Pulmonary artery endothelial cell (primary cell): ENCODE data around the gene FTH1. TPM values are rescaled to one million over a fixed set of nuclear protein-coding genes. Genes with fewer than 3 reads are reported as not detected.
A peak's percentile ranks its signal among the peaks of the same experiment; 100 is the strongest.
"Not testable (repeated sequence)": the region's sequence is repeated elsewhere in the genome, so short reads cannot be mapped to it uniquely, and the experiment has no call there.

Experiments used
- DNase-seq: peaks from one replicate; pipeline ENCODE4 v3.0.0-alpha.2; 2011; ENCODE audit warnings: low read depth, low spot score
- total RNA-seq: library from RNA; depleted of rRNA; stranded (reverse); fragments of >200 nt; gene quantifications from 2 replicates; pipeline ENCODE4 v1.2.3, GENCODE V29; 2014

FTH1 gene
- total RNA-seq: 491 and 772 TPM in 2 replicates

DNA sequence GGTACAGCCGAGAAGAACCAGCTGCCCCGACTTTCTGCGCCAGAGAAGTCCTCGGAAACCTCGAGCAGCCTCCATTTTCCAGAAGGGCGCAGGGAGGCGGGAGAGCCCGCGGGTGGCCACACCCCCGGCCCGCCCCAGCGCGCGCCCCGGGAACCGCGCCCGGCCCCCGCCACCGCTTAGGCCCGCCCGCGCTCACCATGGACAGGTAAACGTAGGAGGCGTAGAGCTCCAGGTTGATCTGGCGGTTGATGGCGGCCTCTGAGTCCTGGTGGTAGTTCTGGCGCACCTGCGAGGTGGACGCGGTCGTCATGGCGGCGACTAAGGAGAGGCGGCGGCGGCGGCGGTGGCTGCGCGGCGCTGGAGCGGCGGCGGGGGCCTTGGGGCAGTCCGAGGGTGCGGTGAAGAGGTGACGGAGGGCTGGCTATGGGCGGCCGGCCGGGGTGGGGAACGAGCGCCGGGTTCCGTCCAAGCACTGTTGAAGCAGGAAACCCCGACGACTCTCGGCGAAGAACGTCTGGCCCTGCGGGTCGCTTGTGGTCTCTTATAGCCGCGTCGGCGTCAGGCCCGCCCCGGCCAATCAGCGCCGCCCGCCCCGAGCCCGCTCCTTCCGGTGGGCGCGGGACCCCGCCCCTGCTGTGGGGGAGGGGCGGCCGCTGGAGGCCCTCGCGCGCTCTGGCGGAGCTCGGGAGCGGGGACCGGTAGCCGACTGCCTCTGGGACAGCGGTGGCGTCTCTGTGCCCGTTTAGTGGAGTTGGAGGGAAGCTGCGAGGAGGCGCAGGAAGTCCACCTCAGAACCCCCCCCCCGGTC lies at the start of gene FTH1:
Gene FTH1, minus strand, starts transcription at position 519 of the 808 bp plus-strand sequence. Its CDS starts 209 bp downstream, at position 310.
- DNase-seq: peak; percentile 67

DNA sequence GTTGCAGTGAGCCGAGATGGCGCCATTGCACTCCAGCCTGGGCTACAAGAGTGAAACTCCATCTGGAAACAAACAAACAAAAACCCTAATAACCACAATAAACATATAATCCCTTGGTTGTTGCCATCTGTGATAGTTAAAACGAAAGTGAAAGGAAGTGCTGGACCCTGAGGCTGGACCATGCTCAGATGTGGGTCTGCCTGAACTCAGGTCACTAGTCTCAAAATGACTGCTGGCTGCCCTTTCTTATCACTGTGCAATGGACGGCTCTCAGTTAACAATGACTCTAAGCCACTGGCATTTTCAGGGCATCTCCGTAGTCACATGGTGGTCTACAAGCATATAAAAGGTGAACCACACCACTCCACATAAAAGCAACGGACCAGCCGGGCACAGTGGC lies 48.2 kb upstream of the FTH1 start:
- DNase-seq: no peak

DNA sequence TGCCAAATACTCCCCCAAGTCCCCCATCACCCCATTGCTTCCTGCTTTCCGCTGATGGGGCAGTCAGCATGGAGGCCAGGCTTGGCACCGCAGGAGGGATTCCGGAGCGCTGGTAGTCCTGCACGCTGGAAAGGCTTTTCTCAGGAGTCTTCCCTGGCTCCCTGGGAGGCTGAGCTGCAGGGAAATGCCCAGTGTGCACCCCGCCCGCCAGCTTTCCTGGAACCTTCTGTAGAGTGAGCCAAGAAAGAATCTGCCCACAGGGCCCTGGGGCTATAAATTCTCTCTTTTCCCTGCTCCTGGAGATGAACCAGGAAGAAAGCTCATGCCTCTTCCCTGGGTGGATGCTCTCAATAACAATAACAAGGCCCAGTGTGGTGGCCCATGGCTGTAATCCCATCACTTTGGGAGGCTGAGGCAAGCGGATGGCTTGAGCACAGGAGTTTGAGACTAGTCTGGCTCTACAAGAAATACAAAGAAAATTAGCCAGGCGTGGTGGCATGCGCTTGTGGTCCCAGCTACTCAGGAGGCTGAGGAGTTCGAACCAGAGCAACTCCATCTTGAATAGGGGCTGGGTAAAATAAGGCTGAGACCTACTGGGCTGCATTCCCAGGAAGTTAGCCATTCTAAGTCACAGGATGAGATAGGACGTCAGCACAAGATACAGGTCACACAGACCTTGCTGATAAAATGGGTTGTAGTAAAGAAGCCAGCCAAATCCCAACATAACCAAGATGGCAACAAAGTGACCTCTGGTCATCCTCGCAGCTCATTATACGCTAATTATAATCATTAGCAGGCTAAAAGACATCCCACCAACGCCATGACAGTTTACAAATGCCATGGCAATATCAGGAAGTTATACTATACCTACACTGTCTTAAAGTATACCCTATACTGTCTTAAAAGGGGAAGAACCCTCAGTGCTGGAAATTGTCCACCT lies 46.4 kb upstream of the FTH1 start:
- DNase-seq: no peak

DNA sequence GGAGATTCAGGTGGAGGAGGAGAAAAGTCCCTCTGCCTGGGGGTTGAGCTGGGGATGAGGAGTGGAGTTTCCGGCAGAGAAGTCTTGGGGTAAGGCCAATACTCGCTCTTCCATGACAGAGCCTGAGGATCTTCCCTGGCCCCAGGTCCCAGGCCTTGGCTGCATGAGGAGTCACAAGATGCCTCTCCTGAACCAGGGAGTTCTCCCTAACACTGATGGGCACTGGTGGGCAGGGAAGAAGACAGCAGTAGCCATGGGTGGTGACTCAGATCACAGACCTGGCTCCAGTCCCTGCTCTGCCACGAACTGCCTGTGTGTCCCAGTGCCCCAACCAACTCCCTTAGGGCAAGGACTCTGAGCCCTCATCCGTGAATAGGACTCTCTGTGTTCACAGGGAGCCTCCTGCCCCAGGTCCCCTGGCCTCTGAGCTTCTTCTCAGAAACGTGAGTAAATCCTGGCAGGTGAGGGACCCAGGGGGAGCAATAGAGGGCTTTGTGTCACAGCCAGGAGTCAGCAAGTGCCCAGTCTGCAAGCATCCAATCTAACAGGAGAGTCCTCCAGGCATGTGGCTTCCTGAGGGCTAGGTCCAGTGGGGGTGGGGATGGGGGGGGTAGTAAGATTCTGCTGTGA lies 45.5 kb upstream of the FTH1 start:
- DNase-seq: no peak

DNA sequence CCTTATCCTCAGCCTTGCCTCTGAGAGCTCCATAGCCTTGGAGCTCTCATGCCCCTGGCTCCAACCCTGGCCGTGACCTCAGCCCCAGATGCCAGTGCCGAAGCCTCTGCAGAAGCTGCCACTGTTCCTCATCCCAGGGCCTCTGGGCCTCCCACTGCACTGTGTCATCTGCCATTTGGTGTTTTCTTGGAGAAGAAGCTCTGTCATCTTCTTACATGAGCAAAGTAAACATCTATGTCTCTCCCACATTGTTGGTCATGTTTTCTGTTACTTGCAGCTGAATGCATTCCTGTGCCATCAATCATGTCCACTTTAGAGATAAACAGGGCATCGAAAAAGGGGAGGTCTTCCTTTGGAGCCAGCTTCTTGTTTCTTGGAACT lies 45.0 kb upstream of the FTH1 start:
- DNase-seq: no peak

DNA sequence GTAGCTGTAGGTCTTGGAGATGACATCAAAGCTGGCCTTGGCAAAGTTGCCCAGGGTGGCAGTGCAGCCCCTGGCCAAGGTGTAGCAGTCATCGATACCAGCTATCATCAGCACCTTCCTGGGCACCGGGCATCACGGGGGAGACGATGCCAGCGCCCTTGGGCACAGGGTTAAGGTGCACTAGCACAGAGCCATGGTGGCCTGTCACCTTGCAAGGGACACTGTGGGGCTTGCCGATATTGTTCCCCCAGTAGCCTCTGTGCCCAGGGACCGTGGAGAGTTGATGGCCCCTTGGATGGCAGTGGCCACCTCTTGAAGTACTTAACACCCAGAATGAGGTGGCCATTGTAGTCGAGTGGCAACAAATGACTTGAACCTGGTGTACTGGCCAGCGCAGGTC lies 44.4 kb upstream of the FTH1 start:
- DNase-seq: no peak

DNA sequence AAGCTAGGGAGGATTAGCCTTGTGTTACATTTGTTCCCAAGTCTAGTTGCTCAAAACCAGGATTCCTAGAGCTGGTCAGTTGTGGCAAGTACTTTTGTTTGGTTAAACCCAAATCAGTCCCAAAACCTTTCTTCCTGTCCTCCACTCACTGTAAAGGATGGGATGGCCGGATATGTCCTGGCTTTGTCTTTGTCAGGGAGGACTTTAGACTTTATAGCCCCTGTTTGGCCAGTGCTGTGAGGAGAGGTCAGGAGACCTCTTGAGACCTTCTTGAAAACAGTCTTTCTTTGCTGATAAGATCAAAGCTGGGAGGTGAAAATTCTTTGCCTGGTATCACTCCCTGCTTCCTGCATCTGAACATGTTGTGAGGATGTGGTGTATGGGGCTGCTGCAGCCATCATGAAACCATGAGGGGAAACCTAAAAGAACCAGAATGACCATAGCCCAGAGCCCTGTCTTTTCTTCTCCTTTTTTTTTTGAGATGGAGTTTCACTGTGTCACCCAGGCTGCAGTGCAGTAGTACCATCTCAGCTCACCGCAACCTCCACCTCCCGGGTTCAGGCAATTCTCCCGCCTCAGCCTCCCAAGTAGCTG lies 43.6 kb upstream of the FTH1 start:
- no peak for DNase-seq

DNA sequence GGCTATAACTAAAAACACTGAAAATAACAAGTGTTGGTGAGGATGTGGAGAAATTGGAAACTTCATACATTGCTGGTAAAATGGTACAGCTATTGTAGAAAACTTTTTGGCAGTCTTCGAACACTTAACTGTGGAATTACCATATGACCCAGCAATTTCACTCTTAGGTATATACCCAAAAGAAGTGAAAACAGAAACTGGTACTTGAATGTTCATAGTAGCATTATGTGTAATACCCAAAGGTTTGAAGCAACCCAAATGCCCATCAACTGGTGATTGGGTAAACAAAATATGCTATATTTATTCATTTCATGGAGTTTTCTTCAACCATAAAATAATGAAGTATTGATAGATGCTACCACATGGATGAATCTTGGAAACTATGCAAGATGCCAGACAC lies 40.8 kb upstream of the FTH1 start:
- DNase-seq: no peak

DNA sequence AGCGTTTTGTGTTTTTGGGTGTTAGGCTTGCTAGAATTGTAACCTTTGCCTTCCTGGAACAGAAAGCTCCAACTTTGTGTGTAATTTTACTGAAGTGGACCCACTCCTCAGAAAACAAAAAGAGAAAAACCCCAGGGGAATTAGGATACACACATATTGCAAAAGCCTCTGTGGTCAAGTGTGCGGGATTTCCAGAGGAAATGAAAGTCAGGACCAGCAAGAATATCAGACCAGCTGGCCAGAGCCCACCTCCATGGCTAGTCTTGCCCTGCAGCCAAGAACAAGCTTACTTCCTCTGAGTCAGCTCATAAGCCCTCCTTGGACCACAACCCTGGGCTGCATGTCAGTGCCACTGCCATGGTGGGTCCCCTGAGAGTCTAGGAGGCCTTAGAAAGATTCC lies 37.0 kb upstream of the FTH1 start:
- DNase-seq: peak; percentile 62

DNA sequence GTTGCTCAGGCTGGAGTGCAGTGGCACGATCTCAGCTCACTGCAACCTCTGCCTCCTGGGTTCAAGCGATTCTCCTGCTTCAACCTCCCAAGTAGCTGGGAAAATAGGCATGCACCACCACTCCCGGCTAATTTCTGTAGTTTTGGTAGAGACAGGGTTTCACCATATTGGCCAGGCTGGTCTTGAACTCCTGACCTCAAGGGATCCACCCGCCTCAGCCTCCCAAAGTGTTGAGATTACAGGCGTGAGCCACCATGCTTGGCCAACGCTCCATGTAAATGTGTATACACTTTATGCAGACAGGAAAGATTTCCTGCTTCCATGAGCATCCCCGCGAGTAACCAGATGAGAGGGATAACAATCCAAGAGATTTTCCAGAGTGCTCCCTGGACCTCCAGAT lies 34.8 kb upstream of the FTH1 start:
- DNase-seq: not testable (repeated sequence)

DNA sequence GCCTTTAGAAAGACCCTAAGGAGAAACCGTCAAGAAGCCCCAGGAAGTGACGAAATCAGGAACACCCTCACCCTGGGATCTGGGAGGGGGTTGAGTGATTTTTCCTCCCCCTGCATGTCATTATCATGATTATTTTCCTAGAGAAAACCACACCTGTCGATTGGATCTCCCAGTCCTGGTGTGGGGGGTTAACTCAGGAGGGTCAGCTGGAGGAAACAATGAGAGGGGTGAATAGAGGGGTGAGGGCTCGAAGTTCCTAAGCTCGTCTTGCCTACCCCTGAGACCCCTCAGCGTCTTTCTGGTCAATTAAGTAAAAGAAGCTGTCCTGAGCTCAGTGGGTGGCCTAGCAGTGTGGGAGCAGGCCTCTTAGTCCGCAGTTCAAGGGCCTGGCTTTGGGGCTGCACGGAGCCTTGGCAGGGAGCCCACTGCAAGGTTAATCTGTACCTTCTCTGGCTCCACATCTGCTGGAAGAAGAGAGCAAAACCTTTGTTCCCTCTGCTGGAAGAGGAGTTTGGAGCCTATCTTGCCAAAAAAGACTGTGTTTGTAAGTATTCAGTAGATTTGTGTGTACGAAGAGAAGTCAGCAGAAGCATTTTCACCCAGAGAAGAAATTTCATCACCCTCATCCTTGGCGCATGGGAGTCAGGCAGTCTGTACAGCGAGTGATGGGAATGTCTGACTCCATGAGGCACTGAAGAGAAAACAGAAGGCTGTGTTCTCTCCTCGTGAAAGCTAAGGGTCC lies 34.2 kb upstream of the FTH1 start:
- DNase-seq: no peak

DNA sequence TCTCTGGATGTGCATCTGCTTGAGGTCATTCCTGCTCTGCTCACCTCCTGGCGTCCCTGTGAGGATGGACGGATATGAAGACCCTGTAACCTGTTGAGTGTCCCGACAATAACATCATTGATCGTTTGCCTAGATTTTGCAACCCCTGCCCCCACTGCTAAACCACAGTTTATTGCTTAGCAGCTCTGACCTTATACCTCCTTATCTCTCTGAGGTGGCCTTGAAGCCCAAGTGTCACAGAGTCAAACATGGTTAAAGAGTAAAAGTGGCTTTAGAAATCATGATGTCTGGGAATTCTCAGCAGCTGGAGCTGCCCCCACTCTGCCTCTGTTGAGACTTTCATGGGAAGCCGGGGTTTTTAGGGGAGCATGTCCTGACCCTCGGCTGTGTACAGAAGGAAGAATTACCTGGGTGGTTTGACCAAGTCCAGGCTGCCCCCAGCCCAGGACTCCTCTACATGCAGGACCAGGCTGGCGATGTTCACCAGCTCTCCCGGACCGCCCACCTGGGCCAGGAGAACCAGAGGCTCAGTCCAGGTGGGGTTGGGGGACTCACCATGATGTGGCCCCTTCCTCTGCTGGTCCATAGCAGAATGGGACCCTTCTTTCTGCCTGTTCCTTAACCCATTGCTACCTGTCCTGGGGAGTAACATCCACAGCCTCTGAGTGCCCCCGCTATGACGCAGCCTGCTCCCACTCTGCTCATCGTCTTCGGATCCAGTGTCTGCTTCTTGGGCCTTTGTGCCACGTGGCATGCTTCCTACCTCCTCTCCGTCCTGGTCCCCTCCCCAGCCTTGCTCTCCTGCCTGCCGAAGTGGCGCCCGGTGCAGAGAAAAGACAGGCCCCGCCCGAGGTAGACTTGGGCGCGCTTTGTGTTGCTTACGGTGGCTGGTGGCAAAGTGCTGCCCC lies 33.4 kb upstream of the FTH1 start:
- DNase-seq: no peak

DNA sequence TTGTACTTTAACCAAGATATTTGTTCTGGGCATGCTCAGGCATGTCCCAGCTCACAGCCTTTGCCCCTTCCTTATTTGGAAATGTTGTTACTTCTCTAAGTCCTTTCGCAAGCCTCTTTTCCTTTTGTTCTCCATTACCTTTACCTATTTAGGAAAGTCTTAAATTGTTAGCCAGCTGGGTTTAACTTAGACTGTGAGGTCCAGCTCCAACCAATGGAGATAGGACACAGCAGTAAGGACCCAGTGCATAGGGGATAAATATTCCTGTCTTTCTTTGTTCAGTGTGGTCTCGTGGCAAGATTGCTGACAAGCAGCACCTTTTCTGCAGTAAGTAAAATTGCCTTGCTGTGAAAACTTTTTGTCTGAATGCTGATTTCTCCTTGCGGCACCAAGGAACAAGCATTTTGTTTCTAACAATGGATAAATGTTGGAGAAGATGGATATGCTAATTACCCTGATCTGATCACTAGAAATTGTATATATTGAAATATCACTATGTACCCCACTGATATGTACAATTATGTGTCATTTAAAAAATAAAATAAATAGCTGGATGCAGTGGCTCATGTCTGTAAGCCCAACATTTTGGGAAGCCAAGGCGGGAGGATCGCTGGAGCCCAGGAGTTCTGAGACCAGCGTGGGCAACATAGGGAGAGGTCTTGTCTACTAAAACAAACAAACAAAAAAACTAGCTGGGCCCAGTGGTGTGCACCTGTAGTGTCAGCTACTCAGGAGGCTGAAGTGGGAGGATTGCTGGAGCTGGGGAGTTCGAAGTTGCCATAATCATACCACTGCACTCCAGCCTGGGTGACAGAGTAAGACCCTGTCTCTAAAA lies 31.9 kb upstream of the FTH1 start:
- no peak for DNase-seq

DNA sequence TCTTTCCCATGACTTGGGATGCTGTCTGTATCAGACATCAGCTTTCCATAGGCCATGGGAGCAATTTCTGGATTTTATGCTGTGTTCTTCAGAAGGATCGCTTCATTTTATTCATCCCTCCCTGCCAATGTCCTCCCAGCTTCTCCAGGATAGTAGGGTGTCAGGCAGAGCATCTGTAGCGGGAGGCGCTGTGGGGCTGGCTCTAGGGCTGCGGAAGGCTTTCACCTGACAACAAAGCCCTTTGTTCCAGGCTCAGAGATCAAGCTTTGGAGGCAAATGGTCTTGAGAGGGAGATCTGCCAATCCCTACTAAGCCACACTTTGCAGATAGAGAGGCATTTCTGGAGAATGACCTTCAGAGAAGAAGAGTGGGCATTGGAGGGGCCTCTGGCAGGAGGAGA lies 29.5 kb upstream of the FTH1 start:
- DNase-seq: no peak

DNA sequence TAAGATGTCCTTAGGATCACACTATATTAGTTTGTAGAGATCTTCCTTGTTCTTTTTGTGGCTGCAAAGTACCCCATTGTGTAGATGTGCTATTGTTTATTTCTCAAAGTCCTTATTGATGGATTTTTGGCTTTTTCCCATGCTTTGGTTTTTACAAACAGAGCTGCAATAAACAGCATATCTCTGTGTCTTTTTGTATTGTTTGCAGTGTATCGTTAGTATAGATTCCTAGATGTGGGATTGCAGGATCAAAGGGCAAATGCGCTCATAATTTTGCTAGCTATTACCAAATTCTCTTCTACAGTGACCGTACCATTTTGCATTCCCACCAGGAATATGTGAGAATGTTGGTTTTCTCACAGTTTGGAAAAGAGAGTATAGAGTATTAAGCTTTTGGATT lies 27.5 kb upstream of the FTH1 start:
- DNase-seq: no peak

DNA sequence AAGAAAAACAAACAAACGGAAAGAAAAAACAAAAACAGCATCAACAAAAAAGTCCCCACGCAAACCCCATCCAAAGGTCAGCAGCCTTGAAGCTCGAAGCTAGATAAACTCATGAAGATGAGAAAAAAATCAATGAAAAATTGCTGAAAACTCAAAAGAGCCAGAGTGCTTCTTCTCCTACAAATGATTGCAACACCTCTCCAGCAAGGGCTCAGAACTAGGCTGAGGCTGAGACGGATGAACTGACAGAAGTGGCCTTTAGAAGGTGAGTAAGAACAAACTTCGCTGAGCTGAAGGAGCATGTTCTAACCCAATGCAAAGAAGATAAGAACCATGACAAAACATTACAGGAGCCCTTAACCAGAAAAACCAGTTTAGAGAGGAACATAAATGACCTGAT lies 18.4 kb upstream of the FTH1 start:
- no peak for DNase-seq

DNA sequence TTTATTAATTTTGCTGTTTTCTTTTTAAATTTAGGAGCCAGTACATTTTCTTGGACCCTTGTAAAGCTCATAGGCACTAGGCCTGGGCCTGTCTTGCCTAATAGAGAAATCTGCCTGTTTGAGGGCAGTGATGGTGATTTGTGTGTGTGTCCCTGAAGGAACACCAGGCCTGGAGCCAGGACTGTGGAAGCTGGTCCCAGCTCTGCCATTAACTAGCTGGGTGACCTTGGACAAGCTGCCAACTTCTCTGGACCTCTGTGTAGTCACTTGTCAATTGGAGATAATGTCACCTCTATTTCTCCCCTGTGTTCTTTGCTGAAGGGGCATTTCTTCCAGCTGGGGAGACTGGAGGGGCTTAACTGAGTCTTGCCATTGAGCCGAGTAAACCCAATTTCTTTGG lies 16.0 kb upstream of the FTH1 start:
- no peak for DNase-seq

DNA sequence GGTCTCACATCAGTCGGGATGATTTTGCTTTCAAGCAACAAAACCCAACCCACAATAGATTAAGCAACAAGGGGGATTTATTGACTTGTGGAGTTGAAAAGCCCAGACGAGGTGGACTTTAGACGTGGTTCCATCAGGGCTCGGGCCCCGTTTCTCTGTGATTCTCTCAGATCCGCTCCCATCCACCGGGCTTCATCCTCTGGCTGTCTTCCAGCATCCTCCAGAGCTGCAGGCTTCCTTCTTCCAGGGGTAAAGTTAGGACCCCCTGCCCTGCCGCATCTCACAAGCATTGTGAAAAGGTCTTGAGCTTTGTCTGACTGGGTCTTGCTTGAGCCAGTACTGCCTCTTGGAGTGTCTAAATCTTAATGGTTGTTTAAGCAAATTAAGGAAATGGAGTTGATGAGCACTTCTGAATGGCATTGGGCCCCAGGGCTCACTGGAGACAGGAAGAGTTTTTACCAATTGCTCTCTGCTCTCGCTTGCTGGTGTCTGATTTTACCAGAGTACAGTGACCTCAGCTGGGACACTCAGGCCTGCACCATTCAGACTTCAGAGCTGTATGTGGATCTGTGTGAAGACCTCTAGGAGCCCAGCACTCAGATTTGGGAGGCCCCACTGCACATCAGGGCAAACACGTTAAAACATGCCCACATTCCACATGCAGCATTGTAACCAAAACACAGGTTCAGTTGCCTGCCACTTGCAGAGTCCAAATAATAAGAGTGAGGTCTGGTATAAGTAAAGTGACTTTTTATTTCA lies 13.5 kb upstream of the FTH1 start:
- DNase-seq: no peak
